Activated T-cell treated with anti-CD3 and anti-CD28 coated beads, Interleukin-2, amount 50 U/mL, for 4 hours (primary cell): ENCODE measurements around the gene JAKMIP1. TPM values are rescaled to one million over a fixed set of nuclear protein-coding genes. Genes with fewer than 3 reads are reported as not detected.

ENCODE experiments used
- ATAC-seq, 2 donors: fragments of 200-7000 bp; cut with Tn5 transposase; one replicate each; pipeline ENCODE4 v1.10.0; 2021
- DNase-seq: peaks from one replicate; pipeline ENCODE4 v3.0.0-alpha.2; 2020
- H3K27me3 Mint-ChIP-seq: one replicate; pipeline ENCODE4 v1.8.0; 2021; ENCODE audit warnings: low read depth, mixed read lengths
- H3K36me3 Mint-ChIP-seq: one replicate; pipeline ENCODE4 v1.8.0; 2022; ENCODE audit warnings: mixed read lengths; ENCODE audit not compliant: insufficient read depth
- H3K4me1 Mint-ChIP-seq: one replicate; pipeline ENCODE4 v1.8.0; 2021; ENCODE audit warnings: low read depth, mixed read lengths
- H3K4me3 Mint-ChIP-seq: one replicate; pipeline ENCODE4 v1.8.0; 2021; ENCODE audit warnings: mild to moderate bottlenecking, moderate library complexity, mixed read lengths
- H3K9me3 Mint-ChIP-seq: one replicate; pipeline ENCODE4 v1.8.0; 2021; ENCODE audit warnings: mixed read lengths
- total RNA-seq, 3 donors: library from RNA; stranded (reverse); gene quantifications; one replicate each; pipeline ENCODE4 v1.2.1, GENCODE V29; 2021

The JAKMIP1 gene
- total RNA-seq, 3 donors from 2014 or later: 1.1 to 3.7 (median 3.3) TPM

GRCh38 chr4:6092971-6093370, 107.4 kb downstream of the JAKMIP1 start:
- Mint-ChIP-seq H3K36me3 (no peaks in the 10 kb centered on the region), H3K4me1 (peaks cover 13% of the 10 kb centered on the region), H3K4me3 (no peak overlapping the region), H3K27me3 (no peaks in the 10 kb centered on the region), H3K9me3 (peaks cover 3% of the 10 kb centered on the region)
- DNase-seq: no peak
- ATAC-seq: no peak

DNA sequence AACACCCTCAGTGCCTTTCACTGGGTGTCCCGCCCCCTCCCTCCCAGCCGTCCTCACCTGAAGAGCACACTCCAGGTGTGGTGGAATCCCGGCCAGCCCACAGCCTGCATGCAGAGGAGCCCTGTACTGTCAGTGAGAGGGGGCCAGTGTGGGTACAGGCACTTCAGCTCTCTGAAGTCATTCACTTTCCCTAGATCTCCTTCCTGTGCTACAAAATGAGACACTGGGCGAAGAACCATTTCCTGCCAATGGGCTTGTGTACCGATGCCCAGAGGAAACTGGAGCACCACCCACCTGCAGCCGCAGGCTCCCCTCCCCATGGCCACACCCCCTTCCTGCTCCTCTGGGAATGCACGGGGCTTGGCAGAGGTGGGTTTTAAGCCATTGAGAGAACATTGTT, 108.2 kb downstream of the JAKMIP1 start:
- Mint-ChIP-seq H3K9me3 (peaks cover 3% of the 10 kb centered on the region), H3K4me3 (no peak overlapping the region), H3K4me1 (peaks cover 13% of the 10 kb centered on the region), H3K36me3 (no peaks in the 10 kb centered on the region), H3K27me3 (no peaks in the 10 kb centered on the region)
- ATAC-seq (no peak), DNase-seq (no peak)

DNA sequence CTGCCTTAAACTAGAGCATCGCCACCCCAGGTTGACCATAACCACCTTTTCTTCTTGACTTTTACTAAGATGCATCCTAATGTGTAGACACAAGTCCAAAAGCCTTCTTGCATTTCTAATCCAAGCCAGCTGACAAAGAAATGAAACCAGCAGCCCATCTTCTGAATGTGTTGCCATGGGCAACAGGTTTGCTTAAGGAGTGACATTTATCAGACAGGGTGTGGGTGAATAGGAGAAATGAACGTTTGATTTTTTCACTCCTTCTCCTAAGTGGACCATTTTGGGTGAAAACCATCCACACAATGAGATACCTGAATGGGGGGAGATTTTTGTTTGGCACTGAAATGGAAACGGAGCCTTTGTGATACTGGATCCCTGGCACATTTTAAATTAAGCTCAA, 109.4 kb downstream of the JAKMIP1 start:
- no peaks in the 10 kb centered on the region for H3K36me3 Mint-ChIP-seq
- DNase-seq: no peak
- no peaks in the 10 kb centered on the region for H3K27me3 Mint-ChIP-seq
- no peak overlapping the region for H3K4me3 Mint-ChIP-seq
- ATAC-seq: no peak
- peaks cover 3% of the 10 kb centered on the region for H3K9me3 Mint-ChIP-seq
- H3K4me1 Mint-ChIP-seq: peaks cover 13% of the 10 kb centered on the region

DNA sequence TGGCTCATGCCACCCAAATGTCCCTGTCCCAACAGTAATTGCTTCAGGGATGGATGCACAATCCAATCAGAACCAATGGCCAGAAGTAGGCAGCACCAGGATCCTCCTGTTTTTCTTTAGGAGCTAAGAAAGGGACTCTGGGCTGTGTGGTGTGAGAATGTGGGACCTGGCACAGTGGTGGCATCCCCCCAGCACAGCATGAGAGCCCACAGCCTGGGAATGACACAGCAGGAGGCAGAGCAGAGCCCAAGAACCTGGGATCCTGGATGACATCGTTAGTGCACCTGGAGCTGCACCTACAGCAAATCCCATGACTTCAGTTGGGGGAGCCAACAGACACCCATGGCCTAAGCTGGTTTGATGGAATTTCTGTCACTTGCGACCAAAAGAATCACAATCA, 111.4 kb downstream of the JAKMIP1 start:
- no peak overlapping the region for H3K4me3 Mint-ChIP-seq
- peaks cover 3% of the 10 kb centered on the region for H3K9me3 Mint-ChIP-seq
- DNase-seq (no peak), ATAC-seq (no peak)
- peaks cover 13% of the 10 kb centered on the region for H3K4me1 Mint-ChIP-seq
- no peaks in the 10 kb centered on the region for H3K27me3 Mint-ChIP-seq
- no peaks in the 10 kb centered on the region for H3K36me3 Mint-ChIP-seq

- H3K9me3 Mint-ChIP-seq: no peaks in the 10 kb centered on the region
- H3K4me3 Mint-ChIP-seq: no peak overlapping the region
- no peaks in the 10 kb centered on the region for H3K36me3 Mint-ChIP-seq
- ATAC-seq: no peak
- H3K4me1 Mint-ChIP-seq: peaks cover 11% of the 10 kb centered on the region
- H3K27me3 Mint-ChIP-seq: no peaks in the 10 kb centered on the region
- no peak for DNase-seq
These were observed 112.5 kb downstream of the JAKMIP1 start for GRCh38 chr4:6087669-6088341.

- peaks cover 2% of the 10 kb centered on the region for H3K36me3 Mint-ChIP-seq
- H3K27me3 Mint-ChIP-seq: no peaks in the 10 kb centered on the region
- DNase-seq (no peak), ATAC-seq (no peak)
- H3K4me3 Mint-ChIP-seq: no peak overlapping the region
- peaks cover 6% of the 10 kb centered on the region for H3K4me1 Mint-ChIP-seq
- H3K9me3 Mint-ChIP-seq: no peaks in the 10 kb centered on the region
These were observed 113.5 kb downstream of the JAKMIP1 start for GRCh38 chr4:6086846-6087245.

DNA sequence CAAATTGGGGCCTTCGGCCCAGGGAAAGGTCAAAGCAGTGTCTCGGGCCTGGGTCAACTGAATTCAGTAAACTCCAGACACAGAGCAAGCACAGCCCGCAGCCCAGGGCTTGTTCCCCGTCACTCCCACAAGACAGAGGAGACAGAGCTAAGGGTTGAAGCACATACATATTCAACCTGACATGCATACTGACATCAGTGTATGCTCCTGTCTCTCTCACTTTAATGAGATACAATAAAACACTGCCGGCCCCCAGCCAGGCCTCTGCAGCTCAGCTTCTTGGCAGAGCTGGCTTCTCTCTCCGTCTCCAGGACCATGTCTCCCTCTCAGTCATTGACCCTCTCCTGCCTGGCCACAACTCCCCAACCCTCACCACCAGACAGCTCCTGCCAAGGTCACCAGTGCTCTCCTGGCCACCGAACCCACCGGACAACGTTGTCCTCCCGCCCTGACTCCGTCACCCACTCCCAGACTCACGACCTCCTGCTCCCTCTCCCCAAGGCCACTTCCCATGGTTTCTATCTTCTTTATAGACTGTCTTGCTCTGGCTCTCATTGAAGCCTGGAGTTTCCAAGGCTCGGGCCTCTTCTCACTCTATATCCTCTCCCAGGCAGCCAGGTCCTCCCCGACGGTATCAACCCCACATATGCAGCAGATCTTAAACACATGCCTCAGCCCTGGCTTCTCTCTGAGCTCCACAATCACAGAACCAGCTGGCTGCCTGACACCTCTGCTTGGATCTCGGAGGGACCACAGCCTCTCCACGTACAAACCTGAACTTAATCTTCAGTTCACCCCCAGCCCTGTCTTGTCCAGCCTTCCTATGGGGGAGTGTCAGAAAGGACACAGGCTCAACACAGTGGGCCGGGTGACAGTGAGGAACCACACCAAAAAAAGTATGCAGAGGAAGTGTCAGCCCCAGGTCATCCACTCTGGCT, 114.4 kb downstream of the JAKMIP1 start:
- ATAC-seq (no peak), DNase-seq (no peak)
- no peaks in the 10 kb centered on the region for H3K9me3 Mint-ChIP-seq
- peaks cover 3% of the 10 kb centered on the region for H3K27me3 Mint-ChIP-seq
- H3K4me3 Mint-ChIP-seq: no peak overlapping the region
- no peaks in the 10 kb centered on the region for H3K4me1 Mint-ChIP-seq
- peaks cover 3% of the 10 kb centered on the region for H3K36me3 Mint-ChIP-seq

DNA sequence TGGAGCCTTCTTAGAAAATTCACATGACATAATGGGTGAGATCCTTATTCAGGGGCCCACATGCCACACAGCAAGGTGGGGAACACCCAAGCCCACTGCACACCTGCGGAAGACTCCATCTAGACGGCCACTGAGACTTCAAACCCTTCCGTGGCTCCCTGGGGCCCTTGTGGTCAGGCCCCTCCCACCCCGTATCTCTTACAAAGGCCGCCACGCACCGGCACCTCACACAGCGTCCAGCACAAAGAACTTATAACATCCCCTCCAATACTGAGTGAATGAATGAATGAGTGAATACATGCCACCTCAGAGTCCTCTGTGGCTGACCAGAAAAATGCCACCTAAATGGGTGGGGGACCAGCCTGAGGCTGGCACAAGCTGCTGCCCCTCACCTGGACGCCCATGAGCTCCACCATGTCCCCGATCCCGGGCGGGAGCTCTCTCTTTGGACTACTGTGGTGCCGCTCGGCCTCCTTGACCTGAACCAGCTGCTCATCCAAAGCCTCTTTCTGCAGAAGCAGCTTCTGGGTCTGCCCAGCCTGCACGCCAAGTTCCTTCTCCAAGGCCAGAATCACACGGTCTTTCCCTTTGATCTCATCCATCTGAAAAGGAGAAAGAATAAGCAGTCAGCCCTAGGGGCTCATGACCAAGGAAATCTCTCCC, 115.2 kb downstream of the JAKMIP1 start:
- no peaks in the 10 kb centered on the region for H3K4me1 Mint-ChIP-seq
- no peak overlapping the region for H3K4me3 Mint-ChIP-seq
- no peaks in the 10 kb centered on the region for H3K9me3 Mint-ChIP-seq
- DNase-seq (no peak), ATAC-seq (no peak)
- peaks cover 7% of the 10 kb centered on the region for H3K36me3 Mint-ChIP-seq
- peaks cover 3% of the 10 kb centered on the region for H3K27me3 Mint-ChIP-seq

DNA sequence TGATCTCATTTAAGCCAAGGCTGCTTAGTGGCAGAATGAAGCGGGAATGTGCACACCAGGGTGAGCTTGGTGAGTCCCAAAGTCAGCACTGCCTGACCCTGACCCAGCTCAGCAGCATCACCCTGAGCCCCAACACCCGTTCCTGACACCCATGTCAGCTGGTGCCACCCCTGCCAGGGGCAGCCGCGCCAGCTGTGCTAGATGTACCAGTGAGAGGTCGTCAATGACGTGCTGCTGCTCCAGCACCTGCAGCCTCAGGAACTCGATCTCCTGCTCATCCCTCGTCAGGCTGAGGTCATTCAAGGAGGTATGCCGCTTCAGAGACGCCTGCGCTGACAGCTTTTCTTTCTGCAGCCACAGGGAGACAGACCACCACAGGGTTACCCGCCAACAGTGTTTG, 120.4 kb downstream of the JAKMIP1 start:
- peaks cover 3% of the 10 kb centered on the region for H3K27me3 Mint-ChIP-seq
- peaks cover 7% of the 10 kb centered on the region for H3K36me3 Mint-ChIP-seq
- DNase-seq (no peak), ATAC-seq (no peak)
- no peaks in the 10 kb centered on the region for H3K9me3 Mint-ChIP-seq
- H3K4me3 Mint-ChIP-seq: no peak overlapping the region
- H3K4me1 Mint-ChIP-seq: no peaks in the 10 kb centered on the region

GRCh38 chr4:6078560-6078959, 121.8 kb downstream of the JAKMIP1 start:
- Mint-ChIP-seq H3K9me3 (no peaks in the 10 kb centered on the region), H3K4me1 (no peaks in the 10 kb centered on the region), H3K27me3 (peaks cover 3% of the 10 kb centered on the region), H3K4me3 (no peak overlapping the region), H3K36me3 (peaks cover 7% of the 10 kb centered on the region)
- ATAC-seq (no peak), DNase-seq (no peak)

DNA sequence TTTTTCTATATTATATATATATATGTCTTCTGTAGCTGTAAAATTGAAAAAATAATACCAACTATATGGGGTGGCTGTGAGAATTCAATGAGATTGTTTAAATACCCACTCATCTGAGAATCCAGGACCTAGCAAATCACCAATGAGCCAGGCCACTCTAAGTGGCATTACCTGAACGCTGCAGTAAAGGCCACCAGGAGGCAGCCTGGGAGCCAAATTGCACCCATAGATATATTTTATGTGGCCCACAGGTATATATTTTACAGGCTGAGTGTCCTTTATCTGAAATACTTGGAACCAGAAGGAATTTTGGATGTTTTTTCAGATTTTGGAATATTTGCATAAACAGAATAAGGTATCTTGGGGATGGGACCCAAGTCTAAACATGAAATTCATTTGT, 124.0 kb downstream of the JAKMIP1 start:
- Mint-ChIP-seq H3K4me1 (no peaks in the 10 kb centered on the region), H3K4me3 (no peak overlapping the region), H3K27me3 (peaks cover 3% of the 10 kb centered on the region), H3K36me3 (peaks cover 6% of the 10 kb centered on the region), H3K9me3 (no peaks in the 10 kb centered on the region)
- ATAC-seq (no peak), DNase-seq (no peak)

DNA sequence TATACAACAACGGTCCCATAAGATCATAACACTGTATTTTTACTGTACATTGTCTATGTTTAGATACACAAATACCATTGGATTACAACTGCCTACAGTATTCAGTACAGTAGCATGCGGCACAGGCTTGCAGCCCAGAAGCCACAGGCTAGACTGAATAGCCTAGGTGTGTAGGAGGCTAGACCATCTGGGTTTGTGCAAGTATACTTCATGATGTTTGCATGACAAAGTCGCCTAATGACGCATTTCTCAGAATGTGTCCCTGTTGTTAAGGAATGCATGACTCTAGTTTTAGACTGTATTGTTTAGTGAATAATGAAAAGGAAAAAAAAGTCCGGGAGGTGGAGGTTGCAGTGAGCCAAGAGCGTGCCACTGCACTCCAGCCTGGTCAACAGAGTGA, 125.6 kb downstream of the JAKMIP1 start:
- peaks cover 2% of the 10 kb centered on the region for H3K36me3 Mint-ChIP-seq
- ATAC-seq (no peak), DNase-seq (no peak)
- no peaks in the 10 kb centered on the region for H3K9me3 Mint-ChIP-seq
- no peaks in the 10 kb centered on the region for H3K4me1 Mint-ChIP-seq
- no peaks in the 10 kb centered on the region for H3K27me3 Mint-ChIP-seq
- H3K4me3 Mint-ChIP-seq: no peak overlapping the region

DNA sequence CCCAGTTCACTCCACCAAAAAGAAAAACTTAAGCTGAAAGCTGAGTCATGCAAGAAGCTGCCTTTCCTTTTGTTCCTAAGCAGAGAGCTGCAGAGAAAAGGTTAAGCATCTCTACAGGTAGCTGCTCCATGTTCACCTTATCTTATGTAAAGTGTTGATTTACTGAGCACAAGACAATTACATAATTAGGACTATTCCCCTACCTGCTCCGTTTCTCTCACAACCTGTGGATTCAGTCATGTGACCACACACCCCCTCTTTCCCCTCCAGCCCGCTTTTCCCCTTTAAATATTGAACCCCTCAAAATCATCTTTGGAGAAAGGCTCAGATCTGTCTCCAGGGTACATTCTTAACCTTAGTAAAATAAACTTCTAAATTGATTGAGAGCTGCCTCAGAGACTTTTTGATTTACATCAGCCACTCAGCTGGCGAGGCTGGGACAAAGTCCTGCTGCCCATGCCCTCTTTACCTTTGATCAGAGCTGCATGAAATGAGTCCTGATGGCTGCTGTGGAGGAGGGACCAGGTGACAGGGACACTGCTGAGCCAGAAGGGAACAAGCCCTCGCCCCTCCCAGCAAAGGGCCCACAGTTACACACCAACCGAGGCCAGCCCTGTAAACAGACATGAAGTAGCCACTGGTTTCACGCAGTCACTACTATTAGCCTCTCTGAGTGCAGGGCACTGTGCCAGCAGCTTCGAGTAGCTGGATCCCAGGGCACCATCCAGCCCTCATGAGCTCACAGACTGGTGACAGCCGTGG, 128.2 kb downstream of the JAKMIP1 start:
- no peak for ATAC-seq
- Mint-ChIP-seq H3K4me1 (no peaks in the 10 kb centered on the region), H3K27me3 (peaks cover 3% of the 10 kb centered on the region), H3K36me3 (peaks cover 2% of the 10 kb centered on the region), H3K9me3 (no peaks in the 10 kb centered on the region), H3K4me3 (no peak overlapping the region)
- no peak for DNase-seq
